Bronchial epithelial cell (primary cell): ENCODE data around the gene KCNJ18. TPM values are rescaled to one million over a fixed set of nuclear protein-coding genes. Genes with fewer than 3 reads are reported as not detected.
"Not testable (repeated sequence)": the region's sequence is repeated elsewhere in the genome, so short reads cannot be mapped to it uniquely, and the experiment has no call there.

Source experiments
- DNase-seq: peaks from one replicate; pipeline ENCODE4 v3.0.0-alpha.2; 2010; ENCODE audit warnings: low read depth
- FAIRE-seq: peaks from 2 replicates; lab custom pipeline; 2011; peaks lifted over from hg19 to GRCh38; lab: Jason Lieb, UNC
- H3K27me3 ChIP-seq: 2 replicates; pipeline ENCODE4 v1.5.1; 2011; ENCODE audit warnings: low read length; ENCODE audit not compliant: control insufficient read depth, insufficient read depth
- H3K36me3 ChIP-seq: 2 replicates; pipeline ENCODE4 v1.5.1; 2011; ENCODE audit warnings: low read length; ENCODE audit not compliant: control insufficient read depth, insufficient read depth
- H3K4me3 ChIP-seq: 2 replicates; pipeline ENCODE4 v1.5.1; 2011; ENCODE audit warnings: mild to moderate bottlenecking, low read depth, low read length, control low read depth
- total RNA-seq: library from RNA; depleted of rRNA; stranded (reverse); fragments of >200 nt; gene quantifications from 2 replicates; pipeline ENCODE4 v1.2.1, GENCODE V29; 2014

KCNJ18 gene
- not detected in 2 replicates for total RNA-seq

DNA sequence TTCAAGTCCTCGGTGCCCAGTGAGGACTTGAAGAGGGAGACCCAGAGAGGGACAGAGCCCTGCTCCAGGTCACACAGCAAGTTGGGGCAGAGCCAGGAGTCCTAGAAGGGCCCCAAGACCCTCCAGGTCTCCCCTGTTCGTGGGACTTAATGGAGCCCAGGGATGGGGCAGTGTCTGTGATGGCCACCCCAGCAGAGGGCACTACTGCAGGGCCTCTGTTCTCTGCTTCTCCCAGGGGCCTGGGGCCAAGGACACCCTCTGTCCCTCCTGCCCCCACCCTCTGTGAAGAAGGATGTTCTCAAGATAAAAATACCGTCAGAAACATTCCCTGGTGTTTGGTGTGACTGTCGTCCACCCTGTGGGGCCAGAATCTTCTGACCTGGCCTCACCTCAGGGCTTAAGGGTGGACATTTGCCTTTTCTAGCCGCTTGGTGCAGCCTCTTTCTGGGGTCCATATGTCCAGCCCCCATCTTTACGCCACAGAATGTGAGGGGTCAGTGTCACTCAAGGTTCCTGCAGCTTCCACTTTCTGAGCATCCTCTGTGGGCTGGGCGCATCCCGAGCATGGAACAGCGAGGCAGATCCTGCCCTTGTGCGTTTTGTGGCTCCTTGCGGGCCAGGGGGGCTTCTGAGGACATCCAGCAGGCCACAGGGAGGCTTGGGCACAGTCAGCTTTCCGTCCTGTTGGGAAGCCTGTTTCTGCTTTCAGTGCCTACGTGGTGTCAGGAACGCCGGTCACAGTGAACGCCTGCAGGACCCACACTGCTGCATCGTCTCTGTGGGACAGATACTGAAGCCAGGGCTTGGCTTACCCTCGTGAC, at the start of gene KCNJ18:
Gene KCNJ18 (plus strand): TSS at position 641 of the 821 bp plus-strand sequence. CDS start 10,264 bp downstream, outside the sequence.
- FAIRE-seq, DNase-seq, H3K27me3 ChIP-seq, H3K36me3 ChIP-seq, H3K4me3 ChIP-seq: not testable (repeated sequence)

DNA sequence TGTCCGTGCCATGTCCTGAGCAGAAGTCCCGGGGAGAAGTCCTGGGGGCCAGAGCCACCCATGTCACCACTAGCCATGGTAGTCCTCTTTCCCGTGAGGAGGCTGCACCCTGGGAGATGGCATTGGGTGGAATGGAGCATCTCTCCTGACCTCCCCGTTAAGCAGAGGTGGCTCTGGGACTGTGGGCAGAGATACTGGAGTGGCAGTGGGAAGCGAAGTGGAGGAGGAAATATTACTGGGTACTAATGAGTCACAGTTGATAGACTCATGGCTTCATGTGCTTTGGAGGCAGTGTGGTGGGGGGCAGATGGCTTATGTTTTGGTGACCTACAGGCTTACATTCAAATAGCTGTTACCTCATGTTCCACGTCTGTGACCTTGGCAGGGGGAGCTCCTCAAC, 44.2 kb upstream of the KCNJ18 start:
- FAIRE-seq, H3K36me3 ChIP-seq: not testable (repeated sequence)

DNA sequence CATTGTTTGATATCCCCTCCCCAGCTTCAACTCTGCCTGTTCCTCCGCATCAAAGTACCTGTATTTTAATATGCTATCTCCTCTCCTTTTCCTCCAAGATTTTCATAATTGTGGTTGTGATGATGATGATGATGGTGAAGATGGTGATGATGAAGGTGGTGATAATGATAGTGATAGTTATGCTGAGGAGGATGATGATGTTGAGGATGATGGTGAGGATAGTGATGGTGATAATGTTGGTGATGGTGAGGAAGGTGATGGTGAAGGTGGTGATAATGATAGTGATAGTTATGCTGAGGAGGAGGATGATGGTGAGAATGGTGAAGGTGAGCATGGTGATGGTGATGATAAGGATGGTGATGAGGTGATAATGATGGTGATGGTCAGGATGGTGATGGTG, 42.3 kb upstream of the KCNJ18 start:
- not testable (repeated sequence) for H3K27me3 ChIP-seq, H3K4me3 ChIP-seq, H3K36me3 ChIP-seq, FAIRE-seq, DNase-seq

More for the DNA sequence above, 44.2 kb upstream of the KCNJ18 start:
- DNase-seq, H3K4me3 ChIP-seq, H3K27me3 ChIP-seq: not testable (repeated sequence)

DNA sequence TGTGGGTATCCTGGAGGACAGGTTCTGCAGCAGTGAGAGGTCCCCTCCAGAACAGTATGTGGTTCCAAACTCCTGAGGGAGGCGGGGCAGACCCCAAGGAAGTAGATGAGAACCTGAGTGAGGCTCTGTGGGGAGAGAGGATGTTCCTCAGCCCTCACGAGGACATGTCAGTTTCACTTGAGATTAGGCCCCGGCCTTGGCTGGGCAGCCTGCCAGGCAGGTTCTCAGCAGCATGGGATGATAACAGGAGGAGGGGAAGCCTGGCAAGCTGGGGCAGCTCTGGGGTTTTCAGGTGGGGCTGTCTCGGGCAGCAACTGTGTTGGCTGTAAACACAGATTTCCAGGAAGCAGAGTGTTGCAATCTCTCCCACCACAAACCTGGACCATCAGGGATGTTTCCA, 40.3 kb upstream of the KCNJ18 start:
- not testable (repeated sequence) for H3K27me3 ChIP-seq, FAIRE-seq, H3K36me3 ChIP-seq, H3K4me3 ChIP-seq
- peak; percentile 20 for DNase-seq

DNA sequence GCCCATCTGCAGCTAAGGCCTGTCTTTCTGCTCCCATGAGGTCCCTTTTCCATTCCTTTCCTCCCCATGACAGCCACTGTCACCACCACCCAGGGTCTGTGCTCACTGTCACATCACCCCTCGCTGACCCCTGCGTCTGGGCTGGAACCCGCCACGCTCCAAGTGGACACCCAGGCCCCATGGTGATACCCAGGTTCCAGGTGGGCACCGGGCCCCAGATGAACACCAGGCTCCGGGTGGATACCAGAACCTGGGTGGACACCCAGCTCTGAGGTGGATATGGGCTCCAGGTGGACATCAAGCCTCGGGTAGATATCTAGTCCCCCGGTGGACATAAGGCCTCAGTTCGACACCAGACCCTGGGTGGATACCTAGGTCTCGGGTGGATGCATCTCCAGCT, 39.1 kb upstream of the KCNJ18 start:
- H3K36me3 ChIP-seq, H3K27me3 ChIP-seq, H3K4me3 ChIP-seq, DNase-seq, FAIRE-seq: not testable (repeated sequence)

DNA sequence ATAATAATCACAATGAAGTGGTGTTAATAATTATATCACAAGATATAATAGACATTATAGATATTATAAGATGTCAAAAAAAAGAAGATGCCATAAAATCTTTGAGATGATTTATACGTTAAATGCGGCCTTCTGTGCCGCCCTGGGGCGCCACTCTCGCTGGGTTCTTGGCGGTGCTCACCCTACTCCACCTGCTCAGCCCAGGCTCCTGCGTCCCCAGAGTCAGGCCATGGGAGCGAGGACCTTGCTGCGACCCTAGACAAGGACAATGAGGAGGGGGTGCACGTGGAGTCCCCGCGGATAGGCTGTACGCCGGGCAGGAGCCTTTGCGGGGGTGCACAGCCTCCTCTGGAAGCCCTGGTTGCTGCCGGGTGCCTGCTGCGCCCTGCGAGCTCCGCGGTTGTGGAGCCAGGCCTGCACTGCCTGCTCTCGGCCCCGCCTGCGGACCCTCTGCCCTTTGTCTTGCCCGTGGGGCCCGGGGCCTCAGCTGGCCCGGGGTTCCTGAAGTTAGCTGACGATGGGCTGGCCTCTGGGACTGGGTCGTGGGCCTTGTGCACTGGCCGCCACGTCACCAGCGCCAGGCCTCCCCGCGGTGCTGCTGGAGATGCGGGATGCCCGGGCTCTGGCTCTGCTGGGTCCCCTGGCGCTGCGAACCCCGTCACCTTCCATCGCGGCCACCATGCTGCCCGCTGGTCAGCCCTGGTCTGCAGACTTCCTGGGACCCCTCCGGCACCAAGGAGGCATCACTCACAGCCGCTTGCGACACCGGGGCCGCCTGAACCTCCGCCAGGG, 35.6 kb upstream of the KCNJ18 start:
- not testable (repeated sequence) for H3K36me3 ChIP-seq, DNase-seq, H3K27me3 ChIP-seq, H3K4me3 ChIP-seq, FAIRE-seq

DNA sequence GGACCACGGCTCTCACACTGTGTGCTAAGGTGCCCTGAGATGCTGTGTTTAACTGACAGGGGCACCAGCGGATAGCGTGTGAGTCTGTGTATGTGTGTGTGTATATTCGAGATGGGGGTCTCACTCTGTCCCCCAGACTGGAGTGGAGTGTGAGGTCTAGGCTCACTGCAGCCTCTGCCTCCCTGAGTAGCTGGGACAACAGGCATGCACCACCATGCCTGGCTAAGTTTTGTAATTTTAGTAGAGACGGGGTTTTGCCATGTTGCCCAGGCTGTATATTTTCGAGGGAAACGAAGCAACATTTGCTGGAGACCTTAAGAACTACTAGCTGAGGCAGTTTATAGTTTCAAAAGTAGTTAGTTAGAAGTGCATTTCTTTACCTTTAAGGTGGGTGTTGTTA, 32.7 kb upstream of the KCNJ18 start:
- not testable (repeated sequence) for H3K4me3 ChIP-seq, H3K27me3 ChIP-seq, FAIRE-seq, H3K36me3 ChIP-seq, DNase-seq

DNA sequence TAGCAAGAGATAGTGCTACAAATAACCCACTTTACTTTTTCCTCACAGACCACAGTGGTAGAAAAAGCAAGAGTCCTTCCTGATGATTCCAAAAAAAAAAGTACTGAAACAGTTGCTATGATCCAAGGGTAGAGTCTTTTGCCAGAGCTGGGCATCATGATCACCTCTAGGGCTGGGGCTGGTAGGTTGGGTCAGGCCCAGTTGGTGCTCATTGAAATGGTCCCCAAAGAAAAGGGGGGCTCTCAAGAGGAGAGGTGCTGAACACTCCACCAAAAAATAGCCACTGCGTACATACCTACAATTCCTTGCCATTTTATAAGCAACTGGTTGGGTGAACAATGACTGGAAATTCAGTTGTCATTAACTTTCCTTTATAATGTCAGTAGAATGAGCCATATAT, 30.9 kb upstream of the KCNJ18 start:
- not testable (repeated sequence) for H3K27me3 ChIP-seq, DNase-seq, FAIRE-seq, H3K4me3 ChIP-seq, H3K36me3 ChIP-seq

DNA sequence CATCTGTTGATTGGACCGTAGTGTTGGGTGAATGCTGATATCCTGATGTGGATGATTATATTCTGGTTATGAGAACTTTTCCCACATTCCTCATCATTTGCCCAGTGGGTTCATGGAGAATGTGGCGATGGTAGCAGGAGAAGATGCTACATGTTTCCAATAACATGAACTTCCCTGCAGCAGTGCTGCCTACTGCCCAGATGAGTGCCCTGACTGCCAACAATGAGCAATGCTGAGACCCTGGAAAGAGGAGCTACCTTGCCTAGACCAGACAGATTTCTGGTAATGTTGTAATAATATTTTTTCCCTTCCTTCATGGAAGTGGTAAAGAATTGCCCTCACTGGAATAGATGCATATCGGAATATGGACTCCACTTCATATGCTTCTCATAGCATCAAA, 29.2 kb upstream of the KCNJ18 start:
- not testable (repeated sequence) for H3K27me3 ChIP-seq, H3K4me3 ChIP-seq, H3K36me3 ChIP-seq, DNase-seq, FAIRE-seq

DNA sequence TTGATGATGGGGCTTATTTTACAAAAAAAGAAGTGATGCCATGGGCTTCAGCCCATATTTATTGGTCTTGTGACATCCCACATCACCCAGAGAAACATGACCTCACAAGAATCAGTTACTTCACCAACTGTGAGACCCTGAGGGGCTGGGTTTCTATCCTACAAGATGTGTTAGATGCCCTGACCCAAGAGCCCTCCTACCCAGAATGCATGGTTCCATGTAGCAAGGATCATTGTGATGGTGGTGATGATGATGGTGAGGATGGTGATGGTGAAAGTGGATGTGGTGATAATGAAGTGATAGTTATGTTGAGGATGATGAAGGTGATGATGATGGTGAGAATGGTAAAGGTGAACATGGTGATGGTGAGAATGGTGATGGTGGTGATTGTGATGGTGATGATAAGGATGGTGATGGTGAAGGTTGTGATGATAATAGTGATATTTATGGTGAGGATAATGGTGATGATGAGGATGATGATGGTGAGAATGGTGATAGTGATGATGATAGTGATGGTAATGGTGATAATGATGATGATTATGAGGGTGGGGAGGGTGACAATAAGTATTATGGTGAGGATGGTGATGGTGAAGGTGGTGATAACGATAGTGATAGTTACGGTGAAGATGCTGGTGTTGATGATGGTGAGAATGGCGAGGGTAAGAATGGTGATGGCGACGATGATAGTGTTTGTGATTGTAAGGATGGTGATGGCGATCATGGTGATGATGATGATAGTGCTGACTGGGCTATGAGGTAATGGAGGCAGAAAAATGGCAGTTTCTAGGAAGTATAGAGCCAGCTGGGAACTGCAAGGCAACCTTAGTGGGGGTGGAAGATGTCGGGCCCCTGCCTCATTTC, 28.5 kb upstream of the KCNJ18 start:
- H3K36me3 ChIP-seq, DNase-seq, H3K4me3 ChIP-seq, FAIRE-seq, H3K27me3 ChIP-seq: not testable (repeated sequence)

DNA sequence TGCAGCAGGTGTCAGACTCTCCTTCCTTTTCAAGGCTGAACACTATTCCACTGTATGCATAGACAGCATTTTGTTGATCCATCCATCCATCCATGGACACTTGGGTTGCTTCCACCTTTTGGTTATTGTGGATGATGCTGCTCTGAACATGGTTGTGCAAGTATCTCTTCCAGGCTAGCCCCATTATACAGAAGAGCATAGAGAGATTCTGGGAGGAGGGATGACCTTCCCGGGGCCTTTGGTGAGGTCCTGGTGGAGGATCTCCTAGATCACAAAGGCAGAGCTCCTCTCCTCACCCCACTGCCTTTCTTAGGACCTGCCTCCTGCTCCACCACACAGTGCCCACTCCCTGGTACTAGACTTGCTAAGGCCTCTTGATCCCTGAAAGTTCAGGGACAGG, 27.2 kb upstream of the KCNJ18 start:
- not testable (repeated sequence) for DNase-seq, H3K4me3 ChIP-seq, FAIRE-seq, H3K27me3 ChIP-seq, H3K36me3 ChIP-seq

DNA sequence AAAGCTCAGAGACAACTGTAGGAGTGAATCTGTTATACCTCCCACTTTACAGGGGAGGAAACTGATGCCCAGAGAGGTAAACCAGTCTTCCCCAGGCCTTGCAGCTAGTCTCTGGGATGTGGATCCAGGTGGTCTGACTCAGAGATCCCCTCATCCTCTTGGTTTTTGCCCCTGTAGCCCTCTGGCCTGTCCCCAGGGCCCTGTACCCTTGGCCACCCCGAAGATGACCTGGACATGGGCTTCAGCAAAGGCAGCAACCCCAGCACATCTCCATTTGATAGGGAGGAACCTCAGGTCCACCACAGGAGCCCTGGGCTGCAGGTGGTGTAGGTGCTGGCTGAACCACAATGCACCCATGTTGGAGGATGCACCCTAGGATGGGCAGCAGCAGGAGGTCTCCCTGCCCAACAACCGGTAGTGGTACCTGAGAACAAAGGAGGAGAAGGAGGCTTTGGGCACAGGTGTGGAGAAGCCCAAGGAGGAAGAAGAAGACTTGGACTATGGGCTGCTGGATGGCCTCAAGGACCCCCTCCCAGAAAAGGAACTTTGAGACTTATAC, 26.3 kb upstream of the KCNJ18 start:
- not testable (repeated sequence) for H3K27me3 ChIP-seq, H3K4me3 ChIP-seq, DNase-seq, FAIRE-seq, H3K36me3 ChIP-seq

DNA sequence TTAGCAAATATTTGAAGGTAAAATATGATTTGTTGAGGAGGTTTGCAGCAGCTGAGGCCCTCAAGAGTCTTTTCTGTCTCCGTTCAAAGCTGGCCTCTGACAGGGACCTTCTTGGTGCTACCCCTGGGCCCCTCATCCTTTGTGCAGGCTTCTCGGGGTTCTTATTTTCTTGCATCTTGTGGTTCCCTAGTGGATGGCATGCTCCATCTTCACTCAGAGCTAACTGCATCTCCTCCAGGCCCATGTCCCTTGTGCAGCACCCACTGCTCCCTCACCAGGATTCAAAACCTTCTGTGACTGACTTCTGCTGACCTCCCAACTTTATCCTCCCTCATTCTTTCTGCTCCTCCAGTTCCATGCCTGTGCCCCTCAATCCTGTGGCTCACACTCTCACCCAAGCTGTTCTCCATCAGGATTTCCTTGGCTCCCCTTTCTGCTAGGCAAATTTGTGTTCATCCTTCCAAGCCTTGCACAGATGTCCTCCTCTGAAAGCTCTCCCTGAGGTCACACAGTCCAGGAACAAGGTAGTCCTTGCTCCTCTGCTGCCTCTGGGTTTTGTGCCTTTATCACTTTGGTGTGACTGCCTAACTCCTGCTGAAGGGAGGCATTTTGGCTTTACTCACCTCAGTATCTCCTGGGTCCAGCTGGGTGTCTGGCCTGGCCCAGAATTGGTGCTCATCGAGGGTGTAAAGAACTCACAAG, 25.5 kb upstream of the KCNJ18 start:
- not testable (repeated sequence) for H3K4me3 ChIP-seq, DNase-seq, H3K27me3 ChIP-seq, H3K36me3 ChIP-seq, FAIRE-seq
